ENCODE results near the gene RAPGEF4. TPM values are rescaled to one million over a fixed set of nuclear protein-coding genes. Genes with fewer than 3 reads are reported as not detected.
A peak's percentile ranks its signal among the peaks of the same experiment; 100 is the strongest.

RAPGEF4 gene
- total and polyA plus RNA-seq, 2 of the 4 experiments (the other 2 are of a cell fraction), result 1.7 to 3.2 TPM

- no peaks in the 10 kb centered on the region for H3K9me3 ChIP-seq (ENCODE audit: control insufficient read depth, insufficient read depth, low read length)
- ATAC-seq (ENCODE audit: low read depth) (no peak), DNase-seq (no peak)
- H3K23ac ChIP-seq (ENCODE audit: low read depth, low read length), result 0 out of 2 replicates have a peak overlapping the region, but pooled peaks have one; percentile 23
- peak overlapping the region; percentile 81 for H3K4me3 ChIP-seq (ENCODE audit: insufficient read depth, low read depth, low read length)
- H3K56ac ChIP-seq (ENCODE audit: extremely low read depth, insufficient read depth, low read length), result no peak overlapping the region
- H2BK15ac ChIP-seq (ENCODE audit: low read depth, low read length), result no peak overlapping the region
- no peak overlapping the region for H2BK20ac ChIP-seq (ENCODE audit: low read depth, low read length)
- H3K14ac ChIP-seq (replicated peaks; ENCODE audit: low read depth, low read length), result no peak overlapping the region
- TF ChIP-seq MXI1 (IDR thresholded peaks at IDR 0.05; ENCODE audit: borderline replicate concordance, low read depth, low read length), result no peak
- ChIA-PET POLR2A (ENCODE audit: unreplicated experiment) (no interaction called here), CTCF (no interaction called here)
- no TSS peak for BruUV-seq (replicated peaks)
- intact Hi-C loops (cut with micrococcal nuclease), result no loop called here
- no peaks in the 10 kb centered on the region for H3K9me1 ChIP-seq (ENCODE audit: insufficient read depth, low read length)
- H3K27me3 ChIP-seq (ENCODE audit: control insufficient read depth, insufficient read depth, low read length), result peaks cover 7% of the 10 kb centered on the region; the same call in 1 of the 2 replicates
- no peak overlapping the region for H4K5ac ChIP-seq (ENCODE audit: low read depth, low read length)
- in situ Hi-C loops (cut with MboI; ENCODE audit: low sequenced_read_pairs), result no loop called here
- H3K27ac ChIP-seq (ENCODE audit: insufficient read depth, low read length), result no peak overlapping the region
- H2AK9ac ChIP-seq (replicated peaks; ENCODE audit: low read depth, low read length, poor library complexity), result peak overlapping the region; percentile 53
- H2AK5ac ChIP-seq (ENCODE audit: low read depth, low read length), result no peak overlapping the region
- dilution Hi-C loops (cut with HindIII; ENCODE audit: low sequenced_read_pairs, unreplicated experiment), result no loop called here
- peaks cover 4% of the 10 kb centered on the region for H3K4me1 ChIP-seq (ENCODE audit: control insufficient read depth, insufficient read depth, low read length)
- H3K4me2 ChIP-seq (ENCODE audit: low read depth, low read length), result peak overlapping the region; percentile 96
- H3K79me1 ChIP-seq (ENCODE audit: low read depth in 1 of 2, low read length in 2 of 2), result no peaks in the 10 kb centered on the region
- H3K36me3 ChIP-seq (ENCODE audit: control insufficient read depth, insufficient read depth, low read length), result no peaks in the 10 kb centered on the region
- no peak overlapping the region for H3K4ac ChIP-seq (ENCODE audit: low read depth, low read length)
- no peak overlapping the region for H4K91ac ChIP-seq (ENCODE audit: insufficient read depth, low read depth, low read length)
- H2BK120ac ChIP-seq (ENCODE audit: low read depth, low read length), result no peak overlapping the region
- no peak overlapping the region; the same call in 1 of the 2 replicates for H3K9ac ChIP-seq (ENCODE audit: low read depth, low read length)
- WGBS, 2 experiments (ENCODE audit: extremely low coverage in 2 of 2, insufficient read length in 1 of 2), result no CpG with 5 or more reads among the region's 16 CpGs
- no peak overlapping the region for H3K18ac ChIP-seq (ENCODE audit: low read depth, low read length)
- no peaks in the 10 kb centered on the region for H4K20me1 ChIP-seq (ENCODE audit: insufficient read depth, low read length)
- H2BK5ac ChIP-seq (ENCODE audit: low read depth, low read length, poor library complexity, severe bottlenecking), result no peak overlapping the region
- no peak overlapping the region for H4K8ac ChIP-seq (ENCODE audit: low read depth in 2 of 2, low read length in 2 of 2)
- peak overlapping the region; percentile 88 for H2AFZ ChIP-seq (replicated peaks; ENCODE audit: low read length, poor library complexity)
Measured at GRCh38 chr2:172736424-172737174, 954 bp downstream of the RAPGEF4 start.

Measured in IMR-90 (cell line).